HG03460 (cell line): ENCODE results near the gene PSORS1C2.

ENCODE experiments used
- ATAC-seq: cut with Tn5 transposase; IDR thresholded peaks from one replicate; pipeline ENCODE4 v1.9.1; 2021; ENCODE audit not compliant: unreplicated experiment

PSORS1C2 gene

DNA sequence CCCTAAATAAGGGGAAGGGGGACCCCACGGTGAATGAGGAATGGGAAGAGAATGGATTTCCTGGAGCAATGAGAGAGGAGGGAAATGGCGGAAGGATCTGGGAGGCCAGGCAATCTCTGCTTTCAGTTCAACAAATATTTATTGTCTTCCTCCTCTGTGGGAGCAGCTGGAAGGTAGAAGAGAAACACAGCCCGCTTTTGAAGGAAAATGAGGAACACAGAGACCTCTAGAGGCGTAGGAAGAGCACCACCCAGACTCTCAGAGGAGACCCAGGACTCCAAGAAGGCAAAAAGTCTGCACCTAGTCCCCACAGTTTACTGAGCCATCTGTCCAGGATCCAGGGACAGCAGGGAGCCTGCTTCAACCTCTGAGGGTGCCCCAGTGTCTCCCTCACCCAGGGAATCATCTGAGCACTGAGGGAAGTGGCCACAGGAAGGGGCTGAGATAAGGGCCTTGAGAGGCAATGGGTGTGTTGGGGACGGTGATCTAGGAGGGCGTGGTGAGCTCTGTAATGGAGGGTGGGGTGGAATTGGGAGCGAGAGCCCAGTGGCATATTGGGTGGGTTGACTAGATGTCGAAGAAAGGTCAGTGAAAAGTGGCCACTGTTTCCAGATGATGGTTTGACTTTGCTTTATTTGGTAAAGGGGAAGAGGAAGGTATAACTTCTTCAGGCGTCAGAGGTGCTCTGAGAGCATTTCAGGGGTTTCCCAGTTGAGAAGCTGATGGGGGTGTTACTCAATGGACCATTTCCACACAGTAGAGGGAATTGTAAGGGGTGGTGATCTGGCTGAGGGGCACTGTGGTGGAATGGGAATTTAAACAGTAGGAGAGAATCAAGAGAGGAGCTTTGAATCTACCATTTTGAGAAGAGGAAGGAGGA is 23.7 kb downstream of the PSORS1C2 start:
- ATAC-seq: no peak

GRCh38 chr6:31114541-31114878 is 24.4 kb downstream of the PSORS1C2 start, which contains the start of gene PSORS1C1:
Gene PSORS1C1, plus strand, starts transcription at chr6:31114800. Its CDS starts 14,833 bp downstream, at chr6:31129633.
- ATAC-seq: no peak

DNA sequence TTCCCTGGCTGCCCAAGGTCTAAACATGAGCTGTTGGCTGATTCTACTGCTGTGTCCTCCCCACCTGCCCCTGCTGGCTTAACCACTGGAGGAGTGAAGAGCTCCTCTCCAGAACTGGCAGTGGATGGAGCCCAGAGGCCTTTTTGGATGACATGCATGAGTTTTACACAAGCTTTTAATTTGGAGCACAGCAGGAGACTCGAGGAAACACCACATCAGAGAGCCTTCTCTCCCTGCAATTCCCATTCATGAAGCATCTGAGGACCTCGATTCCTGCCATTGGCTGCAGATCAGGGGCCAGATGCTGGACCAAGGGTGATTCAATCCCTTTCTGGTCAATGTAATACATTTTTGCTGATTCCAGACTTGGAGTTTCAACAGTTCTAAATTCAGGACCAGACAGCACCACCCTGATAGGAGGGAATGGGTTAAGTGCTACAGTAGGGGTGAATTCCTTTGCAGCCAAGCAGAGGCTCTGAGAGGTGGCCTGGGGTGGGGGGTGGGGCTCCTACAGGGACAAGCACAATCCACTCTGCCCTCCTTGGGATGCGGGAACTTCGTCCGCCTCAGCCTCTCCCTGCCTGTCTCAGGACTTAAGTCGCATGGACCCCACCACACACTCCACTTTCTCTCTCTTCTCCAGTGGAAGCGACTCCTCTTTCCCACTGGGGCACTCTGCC is 24.9 kb downstream of the PSORS1C2 start:
- no peak for ATAC-seq

DNA sequence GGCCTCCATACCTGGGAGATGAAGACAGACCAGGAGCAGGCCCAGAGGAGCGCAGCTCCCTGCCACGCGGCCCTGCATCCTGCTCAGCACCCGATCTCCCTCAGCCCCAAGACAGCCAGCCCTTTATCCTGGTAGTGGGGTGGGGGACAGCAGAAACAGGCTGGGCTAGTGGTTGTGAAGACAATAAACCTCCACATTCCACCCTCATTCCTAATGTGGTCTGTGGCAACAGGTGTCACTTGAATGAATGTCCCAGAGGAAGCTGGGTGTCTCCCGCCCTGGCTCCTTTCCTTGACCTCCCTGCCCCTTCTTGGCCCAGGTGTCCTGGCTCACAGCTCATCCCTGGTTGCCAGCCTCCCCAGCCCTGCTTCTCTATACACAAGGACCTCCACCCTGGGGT is 26.4 kb downstream of the PSORS1C2 start, which contains the start of gene C6orf15:
TSS of gene C6orf15 (minus strand) at position 98 of the 400 bp plus-strand sequence. CDS start at position 78, 20 bp downstream.
- ATAC-seq: no peak

DNA sequence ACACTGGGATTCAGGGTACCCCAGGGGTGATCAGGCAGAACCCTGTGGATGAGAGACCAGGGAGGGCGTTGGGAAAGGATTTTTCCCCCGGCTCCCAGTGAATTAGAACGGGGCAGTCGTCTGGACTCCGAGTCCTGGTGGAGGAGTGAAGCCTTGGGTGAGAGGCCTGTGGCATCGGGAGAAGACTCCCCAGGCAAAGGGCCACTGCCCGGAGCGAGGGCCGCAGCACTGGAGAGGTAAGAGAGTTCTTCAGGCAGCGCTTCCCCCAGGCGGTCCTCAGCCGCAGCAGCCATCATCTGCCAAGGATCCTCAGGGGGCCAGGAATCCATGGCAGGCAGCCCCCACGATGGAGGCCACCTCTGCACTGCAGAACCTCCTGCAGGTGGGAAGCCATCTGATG is 27.2 kb downstream of the PSORS1C2 start:
- no peak for ATAC-seq

DNA sequence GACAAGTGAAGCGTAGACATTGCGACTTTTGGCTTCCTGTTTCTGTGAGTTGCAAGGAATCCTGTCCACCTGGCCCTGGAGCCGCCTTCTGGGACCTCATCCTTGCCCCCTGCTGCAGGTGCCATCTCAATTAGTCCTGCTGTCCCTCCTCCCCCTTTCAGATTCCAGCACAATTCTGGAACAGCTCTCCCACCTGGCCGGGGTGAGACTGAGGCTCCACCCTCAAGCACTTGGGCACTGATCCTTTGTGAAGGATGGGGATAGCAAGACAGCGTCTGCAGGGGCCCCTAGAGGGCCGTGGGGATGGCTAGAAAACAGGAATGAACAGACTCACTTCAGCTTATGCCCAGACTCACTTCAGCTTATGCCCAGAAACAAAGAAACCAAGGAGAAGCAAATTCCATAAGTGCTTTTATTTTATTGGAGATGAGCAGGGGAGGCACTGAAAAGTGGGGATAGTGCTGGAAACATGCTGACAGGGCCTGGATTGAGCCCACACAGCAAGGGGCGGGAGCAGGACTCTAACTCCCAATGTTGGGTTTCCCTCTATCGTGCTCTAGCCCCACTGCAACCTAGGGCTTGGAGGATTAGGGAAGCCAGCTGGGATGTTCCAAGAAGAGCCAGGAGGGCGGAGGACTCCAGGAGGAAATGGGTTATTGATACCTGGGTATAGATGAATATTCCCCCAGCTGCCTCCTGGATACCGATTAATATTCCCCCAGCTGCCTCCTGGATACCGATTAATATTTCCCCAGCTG is 27.9 kb downstream of the PSORS1C2 start:
- ATAC-seq: no peak

DNA sequence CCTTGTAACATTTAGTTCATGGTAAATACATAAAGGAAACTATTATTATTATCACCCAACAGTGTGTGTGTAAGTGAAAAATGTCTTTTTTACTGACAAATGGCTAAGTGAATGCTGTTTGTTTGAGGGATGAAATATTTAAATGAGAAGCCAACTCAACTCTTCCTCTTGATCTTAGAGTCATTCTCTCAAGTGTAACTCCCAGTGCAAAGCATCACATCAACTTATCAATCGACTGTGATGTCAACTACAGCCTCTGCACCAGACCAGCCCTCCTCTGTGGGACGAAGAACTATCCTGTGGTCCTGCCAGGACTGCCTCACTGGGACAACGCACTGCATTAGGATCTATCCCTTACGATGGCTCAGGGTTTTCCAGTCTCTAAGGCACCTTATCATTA is 31.8 kb downstream of the PSORS1C2 start:
- ATAC-seq: no peak

DNA sequence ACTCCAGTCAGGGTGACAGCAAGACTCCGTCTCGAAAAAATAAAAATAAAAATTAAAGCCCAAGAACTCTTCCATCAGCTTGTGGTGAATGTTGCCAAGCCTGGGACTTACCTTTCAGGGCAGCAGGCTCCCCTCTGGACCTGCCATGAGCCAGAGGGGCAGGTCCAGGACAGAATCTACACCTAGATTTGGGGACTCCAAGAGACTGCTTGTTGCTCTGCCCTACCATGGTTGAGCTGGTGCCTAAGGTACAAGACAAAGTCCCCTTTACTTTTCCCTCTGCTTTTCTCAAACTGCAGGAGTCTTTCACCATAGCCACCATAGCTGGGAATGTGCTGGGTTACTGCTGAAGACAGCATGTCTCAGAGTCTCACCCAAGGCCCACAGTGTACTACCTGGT is 35.7 kb downstream of the PSORS1C2 start:
- ATAC-seq: no peak

DNA sequence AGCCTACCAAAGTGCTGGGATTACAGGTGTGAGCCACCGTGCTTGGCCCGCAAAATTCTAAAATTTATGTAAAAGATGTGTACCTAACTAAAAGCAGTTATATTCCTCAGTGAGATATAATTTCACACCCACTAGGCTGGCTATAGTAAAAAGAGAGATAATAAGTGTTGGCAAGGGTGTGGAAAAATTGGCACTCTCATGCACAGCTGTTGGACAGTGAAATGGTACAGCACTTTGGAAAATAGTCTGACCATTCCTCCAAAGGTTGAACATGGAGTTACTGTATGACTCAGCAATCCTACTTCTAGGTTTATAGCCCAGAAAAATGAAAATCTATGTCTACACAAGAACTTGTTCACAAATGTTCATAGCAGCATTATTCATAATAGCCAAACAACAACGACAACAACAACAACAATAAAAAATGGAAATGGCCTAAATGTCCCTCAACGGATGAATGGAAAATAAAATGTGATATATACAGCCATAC is 40.4 kb downstream of the PSORS1C2 start:
- no peak for ATAC-seq

DNA sequence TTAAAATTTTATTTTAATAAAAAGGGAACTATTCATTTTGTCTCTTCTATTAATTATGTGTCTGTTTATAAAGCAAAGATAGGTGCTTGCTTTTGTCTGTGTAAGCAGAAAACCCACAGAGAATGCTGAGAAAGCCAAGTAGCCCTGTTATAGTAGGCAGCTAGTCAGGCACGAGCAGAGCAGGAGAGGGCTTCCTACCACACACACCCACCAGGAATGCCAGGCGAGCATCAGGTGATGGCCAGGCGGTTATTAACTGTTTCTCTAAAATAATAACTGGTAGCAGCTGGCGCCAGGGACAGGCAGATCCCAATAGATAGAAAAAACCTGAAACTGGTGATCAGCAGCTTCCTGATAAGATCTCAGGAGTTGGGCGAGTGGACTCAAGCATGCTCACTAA is 42.2 kb downstream of the PSORS1C2 start:
- no peak for ATAC-seq

GRCh38 chr6:31096215-31096614 is 42.7 kb downstream of the PSORS1C2 start:
- ATAC-seq: no peak

- no peak for ATAC-seq
These were observed 44.4 kb downstream of the PSORS1C2 start for GRCh38 chr6:31094389-31094881.

GRCh38 chr6:31092769-31093505 is 45.9 kb downstream of the PSORS1C2 start:
- ATAC-seq: no peak

GRCh38 chr6:31092238-31092637 is 46.6 kb downstream of the PSORS1C2 start:
- no peak for ATAC-seq

GRCh38 chr6:31091680-31092079 is 47.2 kb downstream of the PSORS1C2 start:
- ATAC-seq: no peak

GRCh38 chr6:31090973-31091364 is 47.9 kb downstream of the PSORS1C2 start:
- no peak for ATAC-seq

GRCh38 chr6:31090275-31090972 is 48.4 kb downstream of the PSORS1C2 start:
- no peak for ATAC-seq
